ENCODE data around the gene PLEKHO1.
"Not testable (repeated sequence)": the region's sequence is repeated elsewhere in the genome, so short reads cannot be mapped to it uniquely, and the experiment has no call there.

PLEKHO1 gene

GRCh38 chr1:150171801-150172200 is 22.1 kb downstream of the PLEKHO1 start:
- H3K27ac ChIP-seq (ENCODE audit: low read depth, low read length), result no peak overlapping the region
- H3K9ac ChIP-seq (ENCODE audit: low read depth in 1 of 2, low read length in 2 of 2), result no peak overlapping the region
- peaks cover 14 to 16% of the 10 kb centered on the region in 2 donors for H3K4me1 ChIP-seq (ENCODE audit: control insufficient read depth in 1 of 2, insufficient read depth in 2 of 2, low read length in 2 of 2)
- no peaks in the 10 kb centered on the region for H3K36me3 ChIP-seq (ENCODE audit: control insufficient read depth in 1 of 2, insufficient read depth in 2 of 2, low read length in 2 of 2)
- no peak overlapping the region for H3K4me3 ChIP-seq (ENCODE audit: low read depth in 1 of 2, low read length in 2 of 2)
- H3K9me3 ChIP-seq (ENCODE audit: control insufficient read depth in 1 of 2, low read length in 2 of 2), result no peaks in the 10 kb centered on the region
- H3K27me3 ChIP-seq (ENCODE audit: control insufficient read depth in 1 of 2, insufficient read depth in 2 of 2, low read length in 2 of 2), result no peaks in the 10 kb centered on the region

- Histone ChIP-seq H3K9me3 (ENCODE audit: control insufficient read depth in 1 of 2, low read length in 2 of 2) (no peaks in the 10 kb centered on the region), H3K4me3 (ENCODE audit: low read depth in 1 of 2, low read length in 2 of 2) (peak overlapping the region in 1 of 2 donors; percentile 14), H3K4me1 (ENCODE audit: control insufficient read depth in 1 of 2, insufficient read depth in 2 of 2, low read length in 2 of 2) (peaks cover 14 to 20% of the 10 kb centered on the region in 2 donors), H3K9ac (ENCODE audit: low read depth in 1 of 2, low read length in 2 of 2) (no peak overlapping the region), H3K27ac (ENCODE audit: low read depth, low read length) (peak overlapping the region; percentile 48), H3K36me3 (ENCODE audit: control insufficient read depth in 1 of 2, insufficient read depth in 2 of 2, low read length in 2 of 2) (no peaks in the 10 kb centered on the region), H3K27me3 (ENCODE audit: control insufficient read depth in 1 of 2, insufficient read depth in 2 of 2, low read length in 2 of 2) (no peaks in the 10 kb centered on the region)
These were observed 23.4 kb downstream of the PLEKHO1 start for GRCh38 chr1:150173141-150173585.

GRCh38 chr1:150176593-150176992 is 26.9 kb downstream of the PLEKHO1 start:
- H3K9me3 ChIP-seq (ENCODE audit: control insufficient read depth in 1 of 2, low read length in 2 of 2), result no peaks in the 10 kb centered on the region
- H3K27me3 ChIP-seq (ENCODE audit: control insufficient read depth in 1 of 2, insufficient read depth in 2 of 2, low read length in 2 of 2), result no peaks in the 10 kb centered on the region
- H3K27ac ChIP-seq (ENCODE audit: low read depth, low read length), result no peak overlapping the region
- peaks cover 20 to 22% of the 10 kb centered on the region in 2 donors for H3K4me1 ChIP-seq (ENCODE audit: control insufficient read depth in 1 of 2, insufficient read depth in 2 of 2, low read length in 2 of 2)
- no peak overlapping the region for H3K9ac ChIP-seq (ENCODE audit: low read depth in 1 of 2, low read length in 2 of 2)
- no peaks in the 10 kb centered on the region for H3K36me3 ChIP-seq (ENCODE audit: control insufficient read depth in 1 of 2, insufficient read depth in 2 of 2, low read length in 2 of 2)
- H3K4me3 ChIP-seq (ENCODE audit: low read depth in 1 of 2, low read length in 2 of 2), result no peak overlapping the region

GRCh38 chr1:150178548-150178947 is 28.8 kb downstream of the PLEKHO1 start:
- Histone ChIP-seq H3K27me3 (ENCODE audit: control insufficient read depth in 1 of 2, insufficient read depth in 2 of 2, low read length in 2 of 2) (no peaks in the 10 kb centered on the region), H3K4me3 (ENCODE audit: low read depth in 1 of 2, low read length in 2 of 2) (no peak overlapping the region), H3K9me3 (ENCODE audit: control insufficient read depth in 1 of 2, low read length in 2 of 2) (no peaks in the 10 kb centered on the region), H3K36me3 (ENCODE audit: control insufficient read depth in 1 of 2, insufficient read depth in 2 of 2, low read length in 2 of 2) (no peaks in the 10 kb centered on the region), H3K9ac (ENCODE audit: low read depth in 1 of 2, low read length in 2 of 2) (no peak overlapping the region), H3K27ac (ENCODE audit: low read depth, low read length) (no peak overlapping the region), H3K4me1 (ENCODE audit: control insufficient read depth in 1 of 2, insufficient read depth in 2 of 2, low read length in 2 of 2) (peaks cover 12 to 17% of the 10 kb centered on the region in 2 donors)

DNA sequence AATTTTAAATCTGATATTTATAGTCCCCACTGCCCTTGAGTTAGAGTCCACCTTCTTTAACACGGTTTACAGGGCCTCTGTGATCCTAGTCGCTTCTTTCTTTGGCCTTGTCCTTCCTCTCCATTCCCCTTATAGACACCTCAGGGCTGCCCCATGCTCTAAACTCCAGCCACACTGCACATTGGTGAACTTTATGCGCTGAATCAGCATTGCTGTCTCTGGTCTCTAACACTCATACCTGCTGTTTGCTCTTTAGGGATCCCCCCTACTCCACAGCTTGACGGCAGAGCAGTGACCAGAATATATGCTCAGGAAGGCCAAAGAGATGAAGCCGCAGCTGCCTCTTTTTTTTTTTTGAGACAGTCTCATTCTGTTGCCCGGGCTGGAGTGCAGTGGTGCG is 30.2 kb downstream of the PLEKHO1 start:
- peaks cover 6 to 16% of the 10 kb centered on the region in 2 donors for H3K4me1 ChIP-seq (ENCODE audit: control insufficient read depth in 1 of 2, insufficient read depth in 2 of 2, low read length in 2 of 2)
- H3K9me3 ChIP-seq (ENCODE audit: control insufficient read depth in 1 of 2, low read length in 2 of 2), result no peaks in the 10 kb centered on the region
- no peak overlapping the region for H3K27ac ChIP-seq (ENCODE audit: low read depth, low read length)
- H3K9ac ChIP-seq (ENCODE audit: low read depth in 1 of 2, low read length in 2 of 2), result no peak overlapping the region
- no peak overlapping the region for H3K4me3 ChIP-seq (ENCODE audit: low read depth in 1 of 2, low read length in 2 of 2)
- no peaks in the 10 kb centered on the region for H3K36me3 ChIP-seq (ENCODE audit: control insufficient read depth in 1 of 2, insufficient read depth in 2 of 2, low read length in 2 of 2)
- no peaks in the 10 kb centered on the region for H3K27me3 ChIP-seq (ENCODE audit: control insufficient read depth in 1 of 2, insufficient read depth in 2 of 2, low read length in 2 of 2)

- H3K4me1 ChIP-seq (ENCODE audit: control insufficient read depth in 1 of 2, insufficient read depth in 2 of 2, low read length in 2 of 2), result peaks cover 6 to 16% of the 10 kb centered on the region in 2 donors
- no peaks in the 10 kb centered on the region for H3K36me3 ChIP-seq (ENCODE audit: control insufficient read depth in 1 of 2, insufficient read depth in 2 of 2, low read length in 2 of 2)
- no peak overlapping the region for H3K9ac ChIP-seq (ENCODE audit: low read depth in 1 of 2, low read length in 2 of 2)
- H3K27ac ChIP-seq (ENCODE audit: low read depth, low read length), result no peak overlapping the region
- H3K9me3 ChIP-seq (ENCODE audit: control insufficient read depth in 1 of 2, low read length in 2 of 2), result no peaks in the 10 kb centered on the region
- H3K4me3 ChIP-seq (ENCODE audit: low read depth in 1 of 2, low read length in 2 of 2), result no peak overlapping the region
- H3K27me3 ChIP-seq (ENCODE audit: control insufficient read depth in 1 of 2, insufficient read depth in 2 of 2, low read length in 2 of 2), result no peaks in the 10 kb centered on the region
These were observed 30.8 kb downstream of the PLEKHO1 start for GRCh38 chr1:150180474-150180873.

DNA sequence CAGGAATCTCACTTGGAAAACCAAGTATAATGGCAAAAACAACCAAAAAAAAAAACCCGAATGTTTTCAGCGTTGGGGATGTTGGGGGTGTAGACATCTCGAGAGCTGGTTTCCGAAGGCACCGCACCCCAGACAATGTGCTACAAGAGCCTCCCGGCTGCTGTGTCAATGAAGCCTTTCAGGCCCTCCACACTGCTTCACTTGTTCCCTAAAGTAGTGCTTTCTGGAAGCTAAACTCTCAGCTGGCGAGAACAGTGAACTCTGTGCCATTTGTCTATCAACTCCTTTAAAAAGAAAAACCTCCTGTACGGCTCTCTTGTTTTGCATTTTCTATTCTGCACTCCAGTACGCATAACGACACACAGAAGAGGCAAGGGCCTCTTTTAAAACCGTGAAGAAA is 32.5 kb downstream of the PLEKHO1 start:
- peaks cover 9 to 13% of the 10 kb centered on the region in 2 donors for H3K4me1 ChIP-seq (ENCODE audit: control insufficient read depth in 1 of 2, insufficient read depth in 2 of 2, low read length in 2 of 2)
- H3K27ac ChIP-seq (ENCODE audit: low read depth, low read length), result no peak overlapping the region

DNA sequence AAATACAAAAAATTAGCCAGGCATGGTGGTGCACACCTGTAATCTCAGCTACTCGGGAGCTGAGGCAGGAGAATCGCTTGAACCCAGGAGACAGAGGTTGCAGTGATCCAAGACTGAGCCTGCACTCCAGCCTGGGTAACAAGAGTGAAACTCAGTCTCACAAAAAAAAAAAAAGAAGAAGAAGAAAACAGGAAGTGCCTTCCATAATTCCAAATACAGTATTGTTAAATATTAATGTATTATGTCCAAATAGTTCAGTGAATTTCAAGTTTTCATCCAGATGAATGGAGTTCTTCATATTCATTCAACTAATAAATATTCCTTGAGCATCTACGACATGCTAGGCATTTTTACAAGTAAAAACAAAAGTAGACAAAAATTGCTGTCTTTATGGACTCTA is 33.3 kb downstream of the PLEKHO1 start:
- Histone ChIP-seq H3K36me3 (ENCODE audit: control insufficient read depth in 1 of 2, insufficient read depth in 2 of 2, low read length in 2 of 2) (no peaks in the 10 kb centered on the region), H3K27ac (ENCODE audit: low read depth, low read length) (no peak overlapping the region), H3K9me3 (ENCODE audit: control insufficient read depth in 1 of 2, low read length in 2 of 2) (no peaks in the 10 kb centered on the region), H3K4me1 (ENCODE audit: control insufficient read depth in 1 of 2, insufficient read depth in 2 of 2, low read length in 2 of 2) (peaks cover 9% of the 10 kb centered on the region in 2 donors), H3K27me3 (ENCODE audit: control insufficient read depth in 1 of 2, insufficient read depth in 2 of 2, low read length in 2 of 2) (no peaks in the 10 kb centered on the region), H3K9ac (ENCODE audit: low read depth in 1 of 2, low read length in 2 of 2) (no peak overlapping the region), H3K4me3 (ENCODE audit: low read depth in 1 of 2, low read length in 2 of 2) (no peak overlapping the region)

More for the DNA sequence above, 32.5 kb downstream of the PLEKHO1 start:
- no peaks in the 10 kb centered on the region for H3K36me3 ChIP-seq (ENCODE audit: control insufficient read depth in 1 of 2, insufficient read depth in 2 of 2, low read length in 2 of 2)
- H3K4me3 ChIP-seq (ENCODE audit: low read depth in 1 of 2, low read length in 2 of 2), result no peak overlapping the region
- H3K9me3 ChIP-seq (ENCODE audit: control insufficient read depth in 1 of 2, low read length in 2 of 2), result no peaks in the 10 kb centered on the region
- no peak overlapping the region for H3K9ac ChIP-seq (ENCODE audit: low read depth in 1 of 2, low read length in 2 of 2)
- no peaks in the 10 kb centered on the region for H3K27me3 ChIP-seq (ENCODE audit: control insufficient read depth in 1 of 2, insufficient read depth in 2 of 2, low read length in 2 of 2)

DNA sequence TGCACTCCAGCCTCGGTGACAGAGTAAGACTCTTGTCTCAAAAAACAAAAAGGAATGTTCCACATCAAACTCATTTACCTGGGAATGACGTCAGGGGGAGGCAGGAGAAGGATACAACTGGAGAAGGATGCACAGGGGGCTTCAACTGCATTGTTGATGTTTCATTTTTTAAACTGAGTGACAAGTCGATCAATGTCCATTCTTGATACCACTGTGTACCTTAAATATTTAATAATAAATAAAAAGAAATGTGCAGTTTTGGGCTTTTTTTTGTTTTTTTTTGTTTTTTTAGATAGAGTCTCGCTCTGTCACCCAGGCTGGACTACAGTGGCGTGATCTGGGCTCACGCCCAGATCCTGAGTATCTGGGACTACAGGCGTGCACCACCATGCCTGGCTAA is 35.8 kb downstream of the PLEKHO1 start:
- Histone ChIP-seq H3K4me3 (ENCODE audit: low read depth in 1 of 2, low read length in 2 of 2) (no peak overlapping the region), H3K4me1 (ENCODE audit: control insufficient read depth in 1 of 2, insufficient read depth in 2 of 2, low read length in 2 of 2) (peaks cover 0 to 3% of the 10 kb centered on the region in 2 donors), H3K9ac (ENCODE audit: low read depth in 1 of 2, low read length in 2 of 2) (no peak overlapping the region), H3K27ac (ENCODE audit: low read depth, low read length) (no peak overlapping the region), H3K36me3 (ENCODE audit: control insufficient read depth in 1 of 2, insufficient read depth in 2 of 2, low read length in 2 of 2) (no peaks in the 10 kb centered on the region), H3K27me3 (ENCODE audit: control insufficient read depth in 1 of 2, insufficient read depth in 2 of 2, low read length in 2 of 2) (no peaks in the 10 kb centered on the region), H3K9me3 (ENCODE audit: control insufficient read depth in 1 of 2, low read length in 2 of 2) (no peaks in the 10 kb centered on the region)

GRCh38 chr1:150186438-150186788 is 36.7 kb downstream of the PLEKHO1 start:
- not testable (repeated sequence) for H3K36me3 ChIP-seq (ENCODE audit: control insufficient read depth in 1 of 2, insufficient read depth in 2 of 2, low read length in 2 of 2); H3K9ac ChIP-seq (ENCODE audit: low read depth in 1 of 2, low read length in 2 of 2); H3K9me3 ChIP-seq (ENCODE audit: control insufficient read depth in 1 of 2, low read length in 2 of 2); H3K27ac ChIP-seq (ENCODE audit: low read depth, low read length); H3K4me1 ChIP-seq (ENCODE audit: control insufficient read depth in 1 of 2, insufficient read depth in 2 of 2, low read length in 2 of 2); H3K27me3 ChIP-seq (ENCODE audit: control insufficient read depth in 1 of 2, insufficient read depth in 2 of 2, low read length in 2 of 2); H3K4me3 ChIP-seq (ENCODE audit: low read depth in 1 of 2, low read length in 2 of 2)

Data from duodenal mucosa (tissue), 2 donors.